HCT116 (cell line): ENCODE results near the gene NOS3. TPM values are rescaled to one million over a fixed set of nuclear protein-coding genes. Genes with fewer than 3 reads are reported as not detected.

Source experiments
- ATAC-seq: fragments of 200-7000 bp; cut with Tn5 transposase; 2 replicates; pipeline ENCODE4 v1.9.1; 2020; ENCODE audit warnings: mild to moderate bottlenecking, moderate library complexity
- BruUV-seq: library from RNA; stranded (reverse); fragments of 400-500 nt; replicated peaks from 2 replicates; lab custom pipeline; 2021; lab: Mats Ljungman, UMichigan
- CTCF ChIA-PET: fragments of 300-600 bp; sonication (Branson Sonifier 250); formaldehyde crosslinking; loops from one replicate; lab custom pipeline; 2021; ENCODE audit warnings: antibody characterized with exemption; lab: Charles Lee
- POLR2A ChIA-PET: fragments of 300-600, 350-600 bp; sonication (Branson Sonifier 250); formaldehyde crosslinking; loops from one replicate; lab custom pipeline; 2021; ENCODE audit warnings: antibody characterized with exemption; lab: Charles Lee
- RAD21 ChIA-PET, 2 experiments: fragments of 300-600 bp; sonication (Branson Sonifier 250); formaldehyde crosslinking; loops; one replicate each; lab custom pipeline; 2023; ENCODE audit warnings: low total read pairs in 2 of 2; ENCODE audit not compliant: uncharacterized antibody in 2 of 2, unreplicated experiment in 2 of 2, low non-redundant PET in 1 of 2; lab: Charles Lee
- DNase-seq: peaks from one replicate; pipeline ENCODE4 v3.0.0-alpha.2; 2010; ENCODE audit warnings: low read depth, low spot score
- H2AFZ ChIP-seq: fragments of 200-600 bp; shearing (Covaris generic), sonication (generic); 2 replicates; pipeline ENCODE4 v1.6.1; 2017; ENCODE audit warnings: low read depth, mixed run types, mixed read lengths, antibody characterized with exemption, low read length; ENCODE audit not compliant: poor library complexity, severe bottlenecking
- H3K27ac ChIP-seq: 2 replicates; pipeline ENCODE4 v1.5.1; 2012; ENCODE audit warnings: low read depth, low read length
- H3K27me3 ChIP-seq: fragments of 200-600 bp; sonication (generic); 2 replicates; pipeline ENCODE4 v1.6.1; 2016; ENCODE audit warnings: mixed run types, low read length, mixed read lengths; ENCODE audit not compliant: insufficient read depth
- H3K36me3 ChIP-seq, 2 experiments: fragments of 200-500 bp in 1 of 2; fragments of 200-600 bp in 1 of 2; sonication (Bioruptor generic) in 1 of 2; sonication (generic) in 1 of 2; 2 replicates each; pipeline versions ENCODE4 v1.5.1 to v1.6.1; 2014 to 2016; ENCODE audit warnings: low read length in 2 of 2, inconsistent platforms in 1 of 2, mixed read lengths in 1 of 2, mixed run types in 1 of 2; ENCODE audit not compliant: insufficient read depth in 2 of 2, control insufficient read depth in 1 of 2
- H3K4me1 ChIP-seq, 2 experiments: fragments of 200-600 bp in 1 of 2; sonication (generic) in 1 of 2; 2 replicates each; pipeline versions ENCODE4 v1.5.1 to v1.6.1; 2012 to 2017; ENCODE audit warnings: low read length in 2 of 2, inconsistent platforms in 1 of 2, mild to moderate bottlenecking in 1 of 2, mixed read lengths in 1 of 2, mixed run types in 1 of 2, moderate library complexity in 1 of 2; ENCODE audit not compliant: insufficient read depth in 2 of 2, control insufficient read depth in 1 of 2
- H3K4me2 ChIP-seq: fragments of 200-600 bp; sonication (generic); 2 replicates; pipeline ENCODE4 v1.6.1; 2017; ENCODE audit warnings: mixed run types, low read length, mixed read lengths
- H3K4me3 ChIP-seq, 2 experiments: fragments of 200-600 bp in 1 of 2; sonication (generic) in 1 of 2; replicated peaks in 1 of 2; 2 replicates each; pipeline ENCODE4 v1.5.1; 2011 to 2016; ENCODE audit warnings: low read length in 2 of 2, control low read depth in 1 of 2, low read depth in 1 of 2, mild to moderate bottlenecking in 1 of 2, mixed read lengths in 1 of 2, mixed run types in 1 of 2
- H3K79me2 ChIP-seq: fragments of 200-600 bp; sonication (generic); 2 replicates; pipeline ENCODE4 v1.6.1; 2017; ENCODE audit warnings: mild to moderate bottlenecking, mixed run types, low read length, moderate library complexity, mixed read lengths; ENCODE audit not compliant: insufficient read depth
- H3K9ac ChIP-seq: fragments of 200-600 bp; sonication (generic); 2 replicates; pipeline ENCODE4 v1.6.1; 2016; ENCODE audit warnings: low read length, mixed read lengths
- H3K9me2 ChIP-seq: fragments of 200-600 bp; sonication (generic), shearing (Covaris generic); 2 replicates; pipeline ENCODE4 v1.6.1; 2017; ENCODE audit warnings: mixed run types, mild to moderate bottlenecking, moderate library complexity; ENCODE audit not compliant: insufficient read depth
- H3K9me3 ChIP-seq, 2 experiments: fragments of 200-500 bp in 1 of 2; fragments of 200-600 bp in 1 of 2; sonication (Bioruptor generic) in 1 of 2; sonication (generic) in 1 of 2; 2 replicates each; pipeline ENCODE4 v1.6.1; 2014 to 2017; ENCODE audit warnings: low read length in 2 of 2, mixed read lengths in 2 of 2, inconsistent platforms in 1 of 2, low read depth in 1 of 2, mild to moderate bottlenecking in 1 of 2, mixed run types in 1 of 2, moderate library complexity in 1 of 2; ENCODE audit not compliant: control insufficient read depth in 1 of 2, insufficient read depth in 1 of 2
- H4K20me1 ChIP-seq: fragments of 200-600 bp; sonication (generic), shearing (Covaris generic); 2 replicates; pipeline ENCODE4 v1.6.1; 2017; ENCODE audit warnings: mixed run types, mild to moderate bottlenecking, moderate library complexity; ENCODE audit not compliant: insufficient read depth
- CBX3 ChIP-seq: IDR thresholded peaks from 2 replicates; pipeline ENCODE4 v1.6.1; 2012; ENCODE audit warnings: low read depth
- CEBPB ChIP-seq: IDR thresholded peaks from 2 replicates; pipeline ENCODE4 v1.6.1; 2012; ENCODE audit warnings: low read depth
- EGR1 ChIP-seq: IDR thresholded peaks from 2 replicates; pipeline ENCODE4 v1.6.1; 2012; ENCODE audit warnings: low read depth
- EZH2 ChIP-seq: fragments of 200-600 bp; sonication (generic); IDR thresholded peaks from 2 replicates; pipeline ENCODE4 v1.6.1; 2017; ENCODE audit warnings: antibody characterized with exemption, mixed run types
- JUND ChIP-seq: IDR thresholded peaks from 2 replicates; pipeline ENCODE4 v1.6.1; 2012
- MAX ChIP-seq: IDR thresholded peaks from 2 replicates; pipeline ENCODE4 v1.6.1; 2012
- POLR2A ChIP-seq: IDR thresholded peaks from 2 replicates; pipeline ENCODE4 v1.7.0; 2011; ENCODE audit warnings: borderline replicate concordance; ENCODE audit not compliant: insufficient read depth, insufficient read length; ENCODE audit errors: extremely low read depth
- POLR2AphosphoS5 ChIP-seq: IDR thresholded peaks from 2 replicates; pipeline ENCODE4 v1.6.1; 2011; ENCODE audit warnings: mild to moderate bottlenecking, low read depth, low read length, moderate library complexity
- RAD21 ChIP-seq: IDR thresholded peaks from 2 replicates; pipeline ENCODE4 v1.6.1; 2012; ENCODE audit warnings: low read depth, mild to moderate bottlenecking
- SP1 ChIP-seq: IDR thresholded peaks from 2 replicates; pipeline ENCODE4 v1.6.1; 2012; ENCODE audit warnings: low read depth
- SRF ChIP-seq: IDR thresholded peaks from 2 replicates; pipeline ENCODE4 v1.6.1; 2012; ENCODE audit warnings: low read depth
- TCF7L2 ChIP-seq: IDR thresholded peaks from 2 replicates; pipeline ENCODE4 v1.7.0; 2011; ENCODE audit warnings: borderline replicate concordance, inconsistent platforms; ENCODE audit not compliant: insufficient read depth, insufficient read length; ENCODE audit errors: extremely low read depth
- ZBTB33 ChIP-seq: IDR thresholded peaks from 2 replicates; pipeline ENCODE4 v1.6.1; 2011; ENCODE audit warnings: mild to moderate bottlenecking, low read length, moderate library complexity; ENCODE audit not compliant: insufficient replicate concordance; ENCODE audit errors: extremely low read depth
- ZFX ChIP-seq: fragments of 450-650 bp; IDR thresholded peaks from 2 replicates; pipeline ENCODE4 v1.6.1; 2017
- ZNF274 ChIP-seq: fragments of 200-500 bp; sonication (Bioruptor generic); IDR thresholded peaks from 2 replicates; pipeline ENCODE4 v1.6.1; 2014; ENCODE audit warnings: mild to moderate bottlenecking, low read depth, low read length, inconsistent platforms
- intact Hi-C: fragments of 100-400 bp; cut with micrococcal nuclease; formaldehyde crosslinking; loops from 2 replicates; pipeline ENCODE4 v1.10.0; 2022
- total RNA-seq: library from RNA; stranded (reverse); gene quantifications from one replicate; pipeline ENCODE4 v1.2.1, GENCODE V29; 2021; ENCODE audit not compliant: unreplicated experiment

Gene NOS3
- total RNA-seq, 1 experiment from 2014 or later: 35.8 TPM

DNA sequence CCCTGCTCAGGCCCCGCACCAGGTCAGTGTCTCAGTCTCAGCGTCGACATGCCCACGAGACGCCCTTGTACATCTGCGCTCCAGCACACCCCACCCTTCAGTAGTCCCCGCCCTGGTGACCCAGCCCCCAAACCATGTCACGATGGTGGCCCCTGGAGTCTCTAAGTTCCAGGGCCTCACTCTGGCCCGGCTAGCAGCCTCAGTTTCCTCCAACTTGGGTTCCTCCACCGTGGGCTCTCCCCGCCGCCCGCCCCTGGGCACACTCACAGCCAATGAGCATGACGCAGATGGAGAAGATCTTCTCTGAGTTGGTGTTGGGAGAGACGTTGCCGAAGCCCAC, 39.7 kb upstream of the NOS3 start:
- Histone ChIP-seq H3K4me1 (no peaks in the 10 kb centered on the region), H3K9ac (no peak overlapping the region), H3K79me2 (no peaks in the 10 kb centered on the region), H3K27ac (no peak overlapping the region), H3K9me3 (no peaks in the 10 kb centered on the region), H3K4me2 (no peak overlapping the region), H3K36me3 (no peaks in the 10 kb centered on the region), H3K27me3 (no peaks in the 10 kb centered on the region), H4K20me1 (no peaks in the 10 kb centered on the region), H3K9me2 (no peaks in the 10 kb centered on the region), H2AFZ (no peak overlapping the region), H3K4me3 (no peak overlapping the region)
- intact Hi-C loops: no loop called here
- ATAC-seq: no peak
- BruUV-seq: no TSS peak
- POLR2A ChIA-PET: no interaction called here
- TF ChIP-seq RAD21 (no peak), SP1 (no peak), POLR2A (no peak), ZFX (no peak), CBX3 (no peak), EZH2 (no peak), TCF7L2 (no peak), EGR1 (no peak), MAX (no peak), CEBPB (no peak), POLR2AphosphoS5 (no peak)
- DNase-seq: no peak
- RAD21 ChIA-PET: no interaction called here
- CTCF ChIA-PET: no interaction called here

GRCh38 chr7:150951521-150951920, 39.3 kb upstream of the NOS3 start:
- H3K9me3 ChIP-seq: no peaks in the 10 kb centered on the region
- no peaks in the 10 kb centered on the region for H3K27me3 ChIP-seq
- H3K4me2 ChIP-seq: no peak overlapping the region
- RAD21 ChIA-PET: no interaction called here
- ATAC-seq: no peak
- no peak overlapping the region for H3K4me3 ChIP-seq
- H3K79me2 ChIP-seq: no peaks in the 10 kb centered on the region
- H2AFZ ChIP-seq: no peak overlapping the region
- BruUV-seq: no TSS peak
- intact Hi-C loops: no loop called here
- no peaks in the 10 kb centered on the region for H4K20me1 ChIP-seq
- no peaks in the 10 kb centered on the region for H3K4me1 ChIP-seq
- no peak overlapping the region for H3K27ac ChIP-seq
- no peak overlapping the region for H3K9ac ChIP-seq
- DNase-seq: no peak
- POLR2A ChIA-PET: no interaction called here
- H3K9me2 ChIP-seq: no peaks in the 10 kb centered on the region
- TF ChIP-seq SRF: no peak
- no peak for TF ChIP-seq ZNF274
- TF ChIP-seq POLR2A: no peak
- no peak for TF ChIP-seq MAX
- TF ChIP-seq TCF7L2: no peak
- no peak for TF ChIP-seq EGR1
- no peak for TF ChIP-seq RAD21
- no peak for TF ChIP-seq POLR2AphosphoS5
- no peak for TF ChIP-seq ZBTB33
- TF ChIP-seq CBX3: no peak
- no peak for TF ChIP-seq ZFX
- no peak for TF ChIP-seq JUND
- CTCF ChIA-PET: no interaction called here
- no peaks in the 10 kb centered on the region for H3K36me3 ChIP-seq
